IMR-90 (cell line): ENCODE results near the gene NUP88. TPM values are rescaled to one million over a fixed set of nuclear protein-coding genes. Genes with fewer than 3 reads are reported as not detected.

Experiments
- ATAC-seq: fragments of 200-7000 bp; cut with Tn5 transposase; 2 replicates; pipeline ENCODE4 v1.9.1; 2020; ENCODE audit warnings: low read depth, mild to moderate bottlenecking, moderate library complexity
- BruUV-seq: library from RNA; stranded (reverse); fragments of 400-500 nt; replicated peaks from 2 replicates; lab custom pipeline; 2021; lab: Mats Ljungman, UMichigan
- CTCF ChIA-PET: fragments of 300-600 bp; formaldehyde crosslinking; extraction: SDS; loops from one replicate; lab custom pipeline; 2021; ENCODE audit warnings: antibody characterized with exemption; lab: Yijun Ruan, JAX
- POLR2A ChIA-PET: fragments of 300-600 bp; sonication (Branson Sonifier 250); formaldehyde crosslinking; loops from one replicate; lab custom pipeline; 2022; ENCODE audit warnings: antibody characterized with exemption; ENCODE audit not compliant: unreplicated experiment; lab: Charles Lee
- DNase-seq: peaks from one replicate; pipeline ENCODE4 v3.0.0; 2013
- H2AFZ ChIP-seq: replicated peaks from 2 replicates; pipeline ENCODE3; 2013; ENCODE audit warnings: low read length, mild to moderate bottlenecking; ENCODE audit not compliant: poor library complexity
- H2AK5ac ChIP-seq: 2 replicates; pipeline ENCODE4 v1.6.1; 2013; ENCODE audit warnings: low read depth, low read length, inconsistent platforms
- H2AK9ac ChIP-seq: replicated peaks from 2 replicates; pipeline ENCODE3; 2013; ENCODE audit warnings: mild to moderate bottlenecking, low read depth, low read length, moderate library complexity; ENCODE audit not compliant: poor library complexity
- H2BK120ac ChIP-seq: 2 replicates; pipeline ENCODE4 v1.6.1; 2013; ENCODE audit warnings: low read depth, low read length, inconsistent platforms
- H2BK15ac ChIP-seq: 3 replicates; pipeline ENCODE4 v1.6.1; 2013; ENCODE audit warnings: low read depth, low read length, inconsistent platforms
- H2BK20ac ChIP-seq: 2 replicates; pipeline ENCODE4 v1.6.1; 2013; ENCODE audit warnings: low read depth, mild to moderate bottlenecking, inconsistent platforms, low read length, moderate library complexity
- H2BK5ac ChIP-seq: 2 replicates; pipeline ENCODE4 v1.6.1; 2013; ENCODE audit warnings: mild to moderate bottlenecking, low read depth, low read length, inconsistent platforms; ENCODE audit not compliant: poor library complexity, severe bottlenecking
- H3K14ac ChIP-seq: replicated peaks from 2 replicates; pipeline ENCODE4 v1.6.1; 2013; ENCODE audit warnings: low read depth, low read length, inconsistent platforms
- H3K18ac ChIP-seq: 2 replicates; pipeline ENCODE4 v1.6.1; 2013; ENCODE audit warnings: low read depth, low read length, control low read depth
- H3K23ac ChIP-seq: 2 replicates; pipeline ENCODE4 v1.6.1; 2013; ENCODE audit warnings: low read depth, low read length, inconsistent platforms
- H3K27ac ChIP-seq: 2 replicates; pipeline ENCODE4 v1.5.1; 2013; ENCODE audit warnings: mild to moderate bottlenecking, control low read depth, low read length; ENCODE audit not compliant: insufficient read depth
- H3K27me3 ChIP-seq: 2 replicates; pipeline ENCODE4 v1.6.1; 2013; ENCODE audit warnings: low read length; ENCODE audit not compliant: control insufficient read depth, insufficient read depth
- H3K36me3 ChIP-seq: 2 replicates; pipeline ENCODE4 v1.6.1; 2013; ENCODE audit warnings: low read length, mixed read lengths; ENCODE audit not compliant: control insufficient read depth, insufficient read depth
- H3K4ac ChIP-seq: 2 replicates; pipeline ENCODE4 v1.6.1; 2013; ENCODE audit warnings: low read depth, low read length, inconsistent platforms
- H3K4me1 ChIP-seq: 2 replicates; pipeline ENCODE4 v1.6.1; 2013; ENCODE audit warnings: low read length, mixed read lengths; ENCODE audit not compliant: control insufficient read depth, insufficient read depth
- H3K4me2 ChIP-seq: 2 replicates; pipeline ENCODE4 v1.6.1; 2013; ENCODE audit warnings: low read depth, mild to moderate bottlenecking, control low read depth, low read length, moderate library complexity
- H3K4me3 ChIP-seq: 2 replicates; pipeline ENCODE4 v1.5.1; 2013; ENCODE audit warnings: low read depth, mild to moderate bottlenecking, control low read depth, low read length, moderate library complexity; ENCODE audit not compliant: insufficient read depth
- H3K56ac ChIP-seq: 2 replicates; pipeline ENCODE4 v1.6.1; 2013; ENCODE audit warnings: low read length, inconsistent platforms; ENCODE audit not compliant: insufficient read depth; ENCODE audit errors: extremely low read depth
- H3K79me1 ChIP-seq, 2 experiments: 2 replicates each; pipeline ENCODE4 v1.6.1; 2013; ENCODE audit warnings: low read length in 2 of 2, inconsistent platforms in 1 of 2, low read depth in 1 of 2
- H3K9ac ChIP-seq: 2 replicates; pipeline ENCODE4 v1.6.1; 2013; ENCODE audit warnings: low read depth, low read length, control low read depth
- H3K9me1 ChIP-seq: 2 replicates; pipeline ENCODE4 v1.6.1; 2013; ENCODE audit warnings: low read length, inconsistent platforms; ENCODE audit not compliant: insufficient read depth
- H3K9me3 ChIP-seq: 2 replicates; pipeline ENCODE4 v1.6.1; 2013; ENCODE audit warnings: low read length; ENCODE audit not compliant: control insufficient read depth, insufficient read depth
- H4K20me1 ChIP-seq: 2 replicates; pipeline ENCODE4 v1.6.1; 2013; ENCODE audit warnings: low read length, inconsistent platforms; ENCODE audit not compliant: insufficient read depth
- H4K5ac ChIP-seq: 2 replicates; pipeline ENCODE4 v1.6.1; 2013; ENCODE audit warnings: mild to moderate bottlenecking, low read depth, low read length, control low read depth
- H4K8ac ChIP-seq, 2 experiments: 2 replicates each; pipeline ENCODE4 v1.6.1; 2013; ENCODE audit warnings: low read depth in 2 of 2, low read length in 2 of 2, control low read depth in 1 of 2, inconsistent platforms in 1 of 2
- H4K91ac ChIP-seq: 2 replicates; pipeline ENCODE4 v1.6.1; 2013; ENCODE audit warnings: low read depth, low read length, inconsistent platforms; ENCODE audit not compliant: insufficient read depth
- CEBPB ChIP-seq: IDR thresholded peaks from 2 replicates; pipeline ENCODE4 v1.6.1; 2012; ENCODE audit warnings: low read depth, low read length, improper control_type of control experiment
- CHD1 ChIP-seq: IDR thresholded peaks from 2 replicates; pipeline ENCODE4 v1.6.1; 2012; ENCODE audit warnings: low read depth, low read length, improper control_type of control experiment
- CTCF ChIP-seq: conservative IDR thresholded peaks from 2 replicates; pipeline ENCODE4 v1.5.1; 2012; ENCODE audit warnings: mild to moderate bottlenecking, low read depth, low read length, improper control_type of control experiment
- ELK1 ChIP-seq: fragments of 150-350 bp; IDR thresholded peaks from 2 replicates; pipeline ENCODE4 v1.6.1; 2016; ENCODE audit warnings: low read depth, mild to moderate bottlenecking, low read length, moderate library complexity, borderline replicate concordance
- MAFK ChIP-seq: IDR thresholded peaks from 2 replicates; pipeline ENCODE4 v1.6.1; 2012; ENCODE audit warnings: low read depth, low read length, improper control_type of control experiment
- MAZ ChIP-seq: IDR thresholded peaks from 2 replicates; pipeline ENCODE4 v1.6.1; 2012; ENCODE audit warnings: low read depth, mild to moderate bottlenecking, low read length, improper control_type of control experiment, moderate library complexity, borderline replicate concordance
- POLR2A ChIP-seq: IDR thresholded peaks from 2 replicates; pipeline ENCODE4 v1.6.1; 2012; ENCODE audit warnings: mild to moderate bottlenecking, low read depth, low read length
- RCOR1 ChIP-seq: IDR thresholded peaks from 2 replicates; pipeline ENCODE4 v1.6.1; 2012; ENCODE audit warnings: mild to moderate bottlenecking, low read length, improper control_type of control experiment; ENCODE audit not compliant: insufficient replicate concordance
- RFX5 ChIP-seq: IDR thresholded peaks from 2 replicates; pipeline ENCODE4 v1.8.0; 2012; ENCODE audit warnings: low read depth, mild to moderate bottlenecking, low read length, moderate library complexity
- SMC3 ChIP-seq: fragments of 150-350 bp; IDR thresholded peaks from 2 replicates; pipeline ENCODE4 v1.6.1; 2016; ENCODE audit warnings: low read depth, mild to moderate bottlenecking, antibody characterized with exemption, low read length, moderate library complexity
- USF2 ChIP-seq: fragments of 150-350 bp; IDR thresholded peaks from 2 replicates; pipeline ENCODE4 v1.6.1; 2017; ENCODE audit warnings: mild to moderate bottlenecking, antibody characterized with exemption, low read length, low read depth
- WGBS, 2 experiments: methylation state at CpG; one replicate each; pipeline versions ENCODE4 v1.1.5 to v1.1.7; 2013; ENCODE audit warnings: missing lambda C conversion rate in 2 of 2; ENCODE audit not compliant: insufficient read length in 1 of 2; ENCODE audit errors: extremely low coverage in 2 of 2; 5-methylcytosine and 5-hydroxymethylcytosine counted together
- dilution Hi-C: fragments of 300-500 bp; cut with HindIII; formaldehyde crosslinking; loops from one replicate; pipeline ENCODE4 v1.14.3; 2018; ENCODE audit warnings: low sequenced_read_pairs; ENCODE audit not compliant: unreplicated experiment
- in situ Hi-C: fragments of 300-500 bp; cut with MboI; formaldehyde crosslinking; loops from 3 replicates; pipeline ENCODE4 v1.14.3; 2019; ENCODE audit warnings: low sequenced_read_pairs, inconsistent platforms, mixed read lengths
- intact Hi-C: fragments of 100-400 bp; cut with micrococcal nuclease; formaldehyde crosslinking; loops from 2 replicates; pipeline ENCODE4 v1.10.0; 2022
- polyA plus RNA-seq, 3 experiments: library from polyadenylated mRNA; depleted of rRNA; stranded (reverse); fragments of >200 nt; gene quantifications; 2 replicates each; pipeline ENCODE4 v1.2.3, GENCODE V29; 2012; ENCODE audit warnings: low replicate concordance in 1 of 3
- total RNA-seq: library from RNA; depleted of rRNA; stranded (reverse); fragments of >200 nt; gene quantifications from 2 replicates; pipeline ENCODE4 v1.2.3, GENCODE V29; 2012

NUP88 gene
- total and polyA plus RNA-seq, 2 of the 4 experiments (the other 2 are of a cell fraction): 57.0 to 83.7 TPM

GRCh38 chr17:5464717-5465507, 45.5 kb upstream of the NUP88 start:
- ATAC-seq: no peak
- ChIA-PET CTCF (no interaction called here), POLR2A (no interaction called here)
- peaks cover 21% of the 10 kb centered on the region for H4K20me1 ChIP-seq
- H3K9me1 ChIP-seq: peaks cover 5% of the 10 kb centered on the region; the same call in 1 of the 2 replicates
- no peak overlapping the region for H3K4me2 ChIP-seq
- no peak overlapping the region for H2BK15ac ChIP-seq
- BruUV-seq: no TSS peak
- no peak overlapping the region for H4K8ac ChIP-seq
- no peak overlapping the region for H2BK5ac ChIP-seq
- H4K91ac ChIP-seq: no peak overlapping the region
- H3K36me3 ChIP-seq: peaks cover 13% of the 10 kb centered on the region
- no peak overlapping the region for H3K9ac ChIP-seq
- no peak overlapping the region for H2AK5ac ChIP-seq
- no peak for TF ChIP-seq CTCF
- TF ChIP-seq MAZ: no peak
- TF ChIP-seq USF2: no peak
- TF ChIP-seq RFX5: no peak
- TF ChIP-seq CHD1: no peak
- no peak for TF ChIP-seq ELK1
- no peak for TF ChIP-seq CEBPB
- no peak for TF ChIP-seq MAFK
- TF ChIP-seq RCOR1: no peak
- no peak for TF ChIP-seq SMC3
- TF ChIP-seq POLR2A: no peak
- peaks cover 13 to 61% of the 10 kb centered on the region in 2 experiments; a peak in 3 of 4 replicates for H3K79me1 ChIP-seq
- H2AK9ac ChIP-seq: no peak overlapping the region
- dilution Hi-C loops: no loop called here
- no peak overlapping the region for H3K18ac ChIP-seq
- H2AFZ ChIP-seq: no peak overlapping the region
- H3K4ac ChIP-seq: no peak overlapping the region
- intact Hi-C loops: no loop called here
- no peaks in the 10 kb centered on the region for H3K27me3 ChIP-seq
- in situ Hi-C loops: no loop called here
- DNase-seq: no peak
- H2BK120ac ChIP-seq: no peak overlapping the region
- no peak overlapping the region for H3K27ac ChIP-seq
- no peak overlapping the region for H3K4me3 ChIP-seq
- no peak overlapping the region for H4K5ac ChIP-seq
- no peaks in the 10 kb centered on the region for H3K4me1 ChIP-seq
- no peak overlapping the region for H3K56ac ChIP-seq
- H3K14ac ChIP-seq: no peak overlapping the region
- no peak overlapping the region for H2BK20ac ChIP-seq
- H3K23ac ChIP-seq: peak overlapping the region; percentile 16; the same call in 1 of the 2 replicates
- WGBS, 2 experiments: 96% methylated on average over 4 of the region's 10 CpGs; no CpG with 5 or more reads in 1 of the 2 experiments
- no peaks in the 10 kb centered on the region for H3K9me3 ChIP-seq
